Measurements from ENCODE around the gene TRAPPC6A.

DNA sequence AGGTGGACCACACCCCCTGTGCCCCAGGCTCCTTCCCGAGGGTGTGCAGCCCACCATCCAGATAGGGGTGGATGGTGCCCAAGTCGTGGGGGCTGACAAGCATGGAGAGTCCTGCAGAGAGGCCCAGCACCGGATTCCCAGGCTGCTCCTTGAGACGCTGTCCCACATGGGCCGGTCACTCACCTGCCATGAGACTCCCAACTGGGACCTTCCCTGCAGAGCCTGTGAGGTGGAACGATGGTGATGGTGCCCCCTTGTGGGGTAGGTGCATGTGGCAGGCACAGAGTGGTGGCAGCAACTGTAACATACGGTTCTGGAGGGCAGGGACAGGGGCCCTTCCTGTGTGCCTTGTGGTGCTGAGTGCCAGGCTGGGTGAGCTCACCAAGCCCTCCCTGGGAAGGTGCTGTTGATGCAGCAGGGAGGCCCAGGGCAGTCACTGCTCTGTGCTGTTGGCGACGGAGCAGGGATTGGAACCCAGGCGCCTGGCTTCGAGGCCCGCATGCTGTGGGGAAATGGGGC, 52.0 kb downstream of the TRAPPC6A start:
- TF ChIP-seq, protein P1, sequence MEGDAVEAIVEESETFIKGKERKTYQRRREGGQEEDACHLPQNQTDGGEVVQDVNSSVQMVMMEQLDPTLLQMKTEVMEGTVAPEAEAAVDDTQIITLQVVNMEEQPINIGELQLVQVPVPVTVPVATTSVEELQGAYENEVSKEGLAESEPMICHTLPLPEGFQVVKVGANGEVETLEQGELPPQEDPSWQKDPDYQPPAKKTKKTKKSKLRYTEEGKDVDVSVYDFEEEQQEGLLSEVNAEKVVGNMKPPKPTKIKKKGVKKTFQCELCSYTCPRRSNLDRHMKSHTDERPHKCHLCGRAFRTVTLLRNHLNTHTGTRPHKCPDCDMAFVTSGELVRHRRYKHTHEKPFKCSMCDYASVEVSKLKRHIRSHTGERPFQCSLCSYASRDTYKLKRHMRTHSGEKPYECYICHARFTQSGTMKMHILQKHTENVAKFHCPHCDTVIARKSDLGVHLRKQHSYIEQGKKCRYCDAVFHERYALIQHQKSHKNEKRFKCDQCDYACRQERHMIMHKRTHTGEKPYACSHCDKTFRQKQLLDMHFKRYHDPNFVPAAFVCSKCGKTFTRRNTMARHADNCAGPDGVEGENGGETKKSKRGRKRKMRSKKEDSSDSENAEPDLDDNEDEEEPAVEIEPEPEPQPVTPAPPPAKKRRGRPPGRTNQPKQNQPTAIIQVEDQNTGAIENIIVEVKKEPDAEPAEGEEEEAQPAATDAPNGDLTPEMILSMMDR (IDR thresholded peaks at IDR 0.05) = peak; percentile 48 to 73 (median 57)
- TF ChIP-seq POLR2A (IDR thresholded peaks at IDR 0.05) = no peak
